Stromal cell of bone marrow (primary cell): Measurements from ENCODE around the gene FHL1.
"Not testable (repeated sequence)": the region's sequence is repeated elsewhere in the genome, so short reads cannot be mapped to it uniquely, and the experiment has no call there.

Experiments used
- DNase-seq: peaks from one replicate; pipeline ENCODE4 v3.0.0-alpha.2; 2012; ENCODE audit warnings: low read depth

Gene FHL1

GRCh38 chrX:136147315-136147901, at the start of gene FHL1:
Gene FHL1 (plus strand): TSS chrX:136147533.
- no peak for DNase-seq

GRCh38 chrX:136097871-136098805, 49.2 kb upstream of the FHL1 start:
- DNase-seq: no peak

- DNase-seq: no peak
Measured at GRCh38 chrX:136104936-136105335, 42.4 kb upstream of the FHL1 start.

- DNase-seq: no peak
Measured at GRCh38 chrX:136106920-136107528, 40.3 kb upstream of the FHL1 start.

GRCh38 chrX:136108905-136109304, 38.4 kb upstream of the FHL1 start:
- not testable (repeated sequence) for DNase-seq

- DNase-seq: no peak
Measured at GRCh38 chrX:136112286-136112685, 35.0 kb upstream of the FHL1 start.

- DNase-seq: no peak
Measured at GRCh38 chrX:136112778-136113177, 34.6 kb upstream of the FHL1 start.

- DNase-seq: no peak
Measured at GRCh38 chrX:136115126-136115903, 32.0 kb upstream of the FHL1 start.

- DNase-seq: no peak
Measured at GRCh38 chrX:136115904-136116297, 31.4 kb upstream of the FHL1 start.

GRCh38 chrX:136121788-136122187, 25.5 kb upstream of the FHL1 start:
- peak; percentile 35 for DNase-seq

- no peak for DNase-seq
Measured at GRCh38 chrX:136122207-136122606, 25.1 kb upstream of the FHL1 start.

- no peak for DNase-seq
Measured at GRCh38 chrX:136125106-136125505, 22.2 kb upstream of the FHL1 start.

- no peak for DNase-seq
Measured at GRCh38 chrX:136126371-136126770, 21.0 kb upstream of the FHL1 start.

- DNase-seq: no peak
Measured at GRCh38 chrX:136126872-136127406, 20.4 kb upstream of the FHL1 start.

- DNase-seq: no peak
Measured at GRCh38 chrX:136128743-136129142, 18.6 kb upstream of the FHL1 start.

- peak; percentile 54 for DNase-seq
Measured at GRCh38 chrX:136130931-136131833, 16.2 kb upstream of the FHL1 start.

- no peak for DNase-seq
Measured at GRCh38 chrX:136138939-136139338, 8.4 kb upstream of the FHL1 start.

GRCh38 chrX:136141569-136141968, 5.8 kb upstream of the FHL1 start:
- no peak for DNase-seq

GRCh38 chrX:136142592-136142991, 4.7 kb upstream of the FHL1 start:
- DNase-seq: no peak

- DNase-seq: no peak
Measured at GRCh38 chrX:136143711-136144110, 3.6 kb upstream of the FHL1 start.
